Ovary (tissue), 3 donors: ENCODE data around the gene NOTCH1.

ENCODE experiments used
- EP300 ChIP-seq: sonication (generic); formaldehyde crosslinking; IDR thresholded peaks from one replicate; pipeline ENCODE4 v1.6.1; 2017; ENCODE audit warnings: antibody characterized with exemption
- POLR2A ChIP-seq: fragments of 450-650 bp; IDR thresholded peaks from one replicate; pipeline ENCODE4 v1.6.1; 2017; ENCODE audit warnings: antibody characterized with exemption, mild to moderate bottlenecking, moderate library complexity
- TF ChIP-seq, protein P1 (sequence below), 3 donors: fragments of 450-650 bp in 2 of 3; fragments of 200-600 bp in 1 of 3; IDR thresholded peaks; one replicate each; pipeline versions ENCODE4 v1.5.1 to v1.8.0; 2016 to 2022; ENCODE audit warnings: antibody characterized with exemption in 3 of 3, mild to moderate bottlenecking in 1 of 3
- donor health status: DM: no; HTN: no; CAD: no.

DNA sequence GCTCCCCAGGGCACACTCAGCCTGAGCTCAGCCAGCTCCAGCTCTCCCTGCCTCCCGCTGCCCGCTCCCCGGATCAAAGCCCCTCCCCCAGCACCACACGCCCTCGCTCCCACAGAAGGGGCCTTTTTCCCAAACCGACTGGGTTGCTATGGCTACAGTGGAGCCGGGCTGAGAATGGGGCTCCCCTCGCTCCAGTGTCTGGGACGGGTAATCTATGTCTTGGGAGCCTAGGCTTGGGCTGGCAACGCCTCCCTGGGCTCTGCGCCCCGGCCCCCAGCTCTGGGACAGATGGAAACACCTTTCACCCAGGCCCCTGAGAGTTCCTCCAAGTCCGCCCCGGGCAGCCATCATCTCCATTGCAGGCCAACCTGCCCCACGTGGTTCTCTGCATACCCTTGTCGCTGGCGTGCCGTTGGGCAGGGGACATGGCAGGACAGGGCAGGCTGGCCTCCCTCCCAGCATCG lies 29.6 kb downstream of the NOTCH1 start:
- TF ChIP-seq, protein P1, sequence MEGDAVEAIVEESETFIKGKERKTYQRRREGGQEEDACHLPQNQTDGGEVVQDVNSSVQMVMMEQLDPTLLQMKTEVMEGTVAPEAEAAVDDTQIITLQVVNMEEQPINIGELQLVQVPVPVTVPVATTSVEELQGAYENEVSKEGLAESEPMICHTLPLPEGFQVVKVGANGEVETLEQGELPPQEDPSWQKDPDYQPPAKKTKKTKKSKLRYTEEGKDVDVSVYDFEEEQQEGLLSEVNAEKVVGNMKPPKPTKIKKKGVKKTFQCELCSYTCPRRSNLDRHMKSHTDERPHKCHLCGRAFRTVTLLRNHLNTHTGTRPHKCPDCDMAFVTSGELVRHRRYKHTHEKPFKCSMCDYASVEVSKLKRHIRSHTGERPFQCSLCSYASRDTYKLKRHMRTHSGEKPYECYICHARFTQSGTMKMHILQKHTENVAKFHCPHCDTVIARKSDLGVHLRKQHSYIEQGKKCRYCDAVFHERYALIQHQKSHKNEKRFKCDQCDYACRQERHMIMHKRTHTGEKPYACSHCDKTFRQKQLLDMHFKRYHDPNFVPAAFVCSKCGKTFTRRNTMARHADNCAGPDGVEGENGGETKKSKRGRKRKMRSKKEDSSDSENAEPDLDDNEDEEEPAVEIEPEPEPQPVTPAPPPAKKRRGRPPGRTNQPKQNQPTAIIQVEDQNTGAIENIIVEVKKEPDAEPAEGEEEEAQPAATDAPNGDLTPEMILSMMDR (IDR thresholded peaks at IDR 0.05) = no peak
- TF ChIP-seq EP300 (no peak), POLR2A (no peak)
